Testis (tissue), 3 donors: Measurements from ENCODE around the gene CCSER1. TPM values are rescaled to one million over a fixed set of nuclear protein-coding genes. Genes with fewer than 3 reads are reported as not detected.

Source experiments
- DNase-seq: peaks from one replicate; pipeline ENCODE4 v3.0.0-alpha.2; 2019
- H3K27ac ChIP-seq, 2 donors: fragments of 200-600 bp; sonication (generic); one replicate each; pipeline ENCODE4 v1.5.1; 2019
- H3K27me3 ChIP-seq: fragments of 200-600 bp; sonication (generic); one replicate; pipeline ENCODE4 v1.5.1; 2019
- H3K36me3 ChIP-seq: fragments of 200-600 bp; sonication (generic); one replicate; pipeline ENCODE4 v1.5.1; 2017; ENCODE audit warnings: low read depth; ENCODE audit errors: missing control alignments
- H3K4me1 ChIP-seq: fragments of 200-600 bp; sonication (generic); one replicate; pipeline ENCODE4 v1.5.1; 2019
- H3K4me3 ChIP-seq, 2 donors: fragments of 200-600 bp; sonication (generic); one replicate each; pipeline ENCODE4 v1.5.1; 2017 to 2019
- H3K9me3 ChIP-seq: fragments of 200-600 bp; sonication (generic); one replicate; pipeline ENCODE4 v1.5.1; 2017
- CTCF ChIP-seq, 3 experiments: fragments of 450-650 bp in 2 of 3; fragments of 200-600 bp in 1 of 3; sonication (generic) in 1 of 3; IDR thresholded peaks; one replicate each; pipeline ENCODE4 v1.5.1; 2016 to 2019; ENCODE audit warnings: antibody characterized with exemption in 3 of 3, mild to moderate bottlenecking in 2 of 3, moderate library complexity in 1 of 3
- POLR2A ChIP-seq: fragments of 450-650 bp; IDR thresholded peaks from one replicate; pipeline ENCODE4 v1.6.1; 2017; ENCODE audit warnings: antibody characterized with exemption, mild to moderate bottlenecking, moderate library complexity
- WGBS, 2 donors: methylation state at CpG; one replicate each; pipeline ENCODE4 v1.1.5; 2018; 5-methylcytosine and 5-hydroxymethylcytosine counted together
- intact Hi-C: fragments of 100-400 bp; cut with DNase I; formaldehyde crosslinking; loops from one replicate; pipeline ENCODE4 v1.15.1; 2023; ENCODE audit warnings: low total_unique reads
- polyA plus RNA-seq: library from polyadenylated mRNA; stranded (reverse); fragments of 350-450 nt; fragmentation: Illumina TruSeq; extraction: RNeasy Lipid Tissue Mini Kit (QIAGEN cat#74804); gene quantifications from one replicate; pipeline ENCODE4 v1.2.3, GENCODE V29; 2014; ENCODE audit warnings: low read depth, low replicate concordance; ENCODE audit not compliant: insufficient read depth
- total RNA-seq, 2 donors: library from RNA; depleted of rRNA; stranded (reverse); fragments of >200 nt; gene quantifications; one replicate each; pipeline ENCODE4 v1.2.3, GENCODE V29; 2016

CCSER1 gene
- total and polyA plus RNA-seq, 3 donors from 2014 or later: 20.2 to 105 (median 82.8) TPM

- no peak overlapping the region for H3K27ac ChIP-seq
- no peaks in the 10 kb centered on the region for H3K9me3 ChIP-seq
- no peaks in the 10 kb centered on the region for H3K27me3 ChIP-seq
- no peak for DNase-seq
- H3K4me3 ChIP-seq: no peak overlapping the region
- intact Hi-C loops: no loop called here
- no peaks in the 10 kb centered on the region for H3K36me3 ChIP-seq
- H3K4me1 ChIP-seq: no peaks in the 10 kb centered on the region
- TF ChIP-seq POLR2A (no peak), CTCF (IDR thresholded peaks at IDR 0.05) (no peak)
Measured at GRCh38 chr4:91099666-91100065, 972.5 kb downstream of the CCSER1 start.

- H3K27me3 ChIP-seq: no peaks in the 10 kb centered on the region
- TF ChIP-seq CTCF (IDR thresholded peaks at IDR 0.05): no peak
- no peak for TF ChIP-seq POLR2A
- 79 to 80% methylated on average over 3 of the region's 3 CpGs for WGBS, 2 donors
- H3K27ac ChIP-seq: no peak overlapping the region
- H3K4me3 ChIP-seq: no peak overlapping the region
- no peak for DNase-seq
- no peaks in the 10 kb centered on the region for H3K4me1 ChIP-seq
- H3K36me3 ChIP-seq: no peaks in the 10 kb centered on the region
- no peaks in the 10 kb centered on the region for H3K9me3 ChIP-seq
- intact Hi-C loops: no loop called here
Measured at GRCh38 chr4:91108751-91109150, 981.6 kb downstream of the CCSER1 start.

GRCh38 chr4:91111556-91111955 lies 984.4 kb downstream of the CCSER1 start:
- H3K9me3 ChIP-seq: no peaks in the 10 kb centered on the region
- no peaks in the 10 kb centered on the region for H3K27me3 ChIP-seq
- WGBS, 2 donors: 87 to 89% methylated on average over 1 of the region's 1 CpG
- H3K4me1 ChIP-seq: no peaks in the 10 kb centered on the region
- intact Hi-C loops: no loop called here
- TF ChIP-seq CTCF (IDR thresholded peaks at IDR 0.05): no peak
- no peak for TF ChIP-seq POLR2A
- no peak overlapping the region for H3K27ac ChIP-seq
- DNase-seq: no peak
- H3K36me3 ChIP-seq: no peaks in the 10 kb centered on the region
- no peak overlapping the region for H3K4me3 ChIP-seq

GRCh38 chr4:91113130-91113706 lies 986.0 kb downstream of the CCSER1 start:
- intact Hi-C loops: no loop called here
- peak in 2 of 3 experiments; percentile 6 to 42 for TF ChIP-seq CTCF (IDR thresholded peaks at IDR 0.05)
- TF ChIP-seq POLR2A: no peak
- Histone ChIP-seq H3K36me3 (no peaks in the 10 kb centered on the region), H3K4me1 (no peaks in the 10 kb centered on the region), H3K9me3 (no peaks in the 10 kb centered on the region), H3K27me3 (no peaks in the 10 kb centered on the region), H3K27ac (no peak overlapping the region), H3K4me3 (no peak overlapping the region)
- DNase-seq: no peak
- WGBS, 2 donors: 36 to 46% methylated on average over 4 of the region's 4 CpGs

- no peaks in the 10 kb centered on the region for H3K27me3 ChIP-seq
- no peaks in the 10 kb centered on the region for H3K9me3 ChIP-seq
- no peaks in the 10 kb centered on the region for H3K4me1 ChIP-seq
- TF ChIP-seq CTCF (IDR thresholded peaks at IDR 0.05) (no peak), POLR2A (no peak)
- intact Hi-C loops: no loop called here
- DNase-seq: no peak
- H3K27ac ChIP-seq: no peak overlapping the region
- H3K36me3 ChIP-seq: no peaks in the 10 kb centered on the region
- H3K4me3 ChIP-seq: no peak overlapping the region
- WGBS, 2 donors: 56 to 71% methylated on average over 4 of the region's 4 CpGs
Measured at GRCh38 chr4:91114386-91114785, 987.2 kb downstream of the CCSER1 start.
